ENCODE measurements around the gene BMPER.
A peak's percentile ranks its signal among the peaks of the same experiment; 100 is the strongest.

DNA sequence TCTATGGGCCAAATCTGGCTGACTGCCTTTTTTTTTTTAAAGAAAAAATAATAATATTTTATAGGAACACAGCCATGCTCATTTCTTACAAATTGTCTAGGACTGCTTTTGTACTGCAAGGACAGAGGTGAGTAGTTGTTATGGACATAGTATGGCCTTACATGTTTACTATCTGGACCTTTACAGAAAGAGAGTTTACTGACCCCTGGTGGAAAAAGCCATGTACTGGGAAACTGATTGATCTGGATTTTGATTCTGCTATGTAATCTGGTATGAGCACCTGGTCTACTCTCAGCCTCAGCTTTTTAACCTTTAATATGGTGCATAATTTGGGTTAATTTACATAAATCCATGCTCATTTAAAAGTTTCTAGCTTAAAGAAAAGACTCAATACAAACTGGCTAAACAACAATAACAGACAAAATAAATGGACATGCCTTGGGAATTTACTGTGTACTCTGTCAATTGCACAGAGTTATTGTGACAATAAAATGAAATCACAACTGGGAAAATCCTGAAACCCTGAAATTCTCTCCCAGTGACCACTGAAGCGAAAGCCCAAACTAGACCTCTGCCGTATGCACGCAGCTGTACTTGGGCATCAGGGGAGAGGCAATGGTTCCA, 260.7 kb downstream of the BMPER start:
- TF ChIP-seq, protein P1, sequence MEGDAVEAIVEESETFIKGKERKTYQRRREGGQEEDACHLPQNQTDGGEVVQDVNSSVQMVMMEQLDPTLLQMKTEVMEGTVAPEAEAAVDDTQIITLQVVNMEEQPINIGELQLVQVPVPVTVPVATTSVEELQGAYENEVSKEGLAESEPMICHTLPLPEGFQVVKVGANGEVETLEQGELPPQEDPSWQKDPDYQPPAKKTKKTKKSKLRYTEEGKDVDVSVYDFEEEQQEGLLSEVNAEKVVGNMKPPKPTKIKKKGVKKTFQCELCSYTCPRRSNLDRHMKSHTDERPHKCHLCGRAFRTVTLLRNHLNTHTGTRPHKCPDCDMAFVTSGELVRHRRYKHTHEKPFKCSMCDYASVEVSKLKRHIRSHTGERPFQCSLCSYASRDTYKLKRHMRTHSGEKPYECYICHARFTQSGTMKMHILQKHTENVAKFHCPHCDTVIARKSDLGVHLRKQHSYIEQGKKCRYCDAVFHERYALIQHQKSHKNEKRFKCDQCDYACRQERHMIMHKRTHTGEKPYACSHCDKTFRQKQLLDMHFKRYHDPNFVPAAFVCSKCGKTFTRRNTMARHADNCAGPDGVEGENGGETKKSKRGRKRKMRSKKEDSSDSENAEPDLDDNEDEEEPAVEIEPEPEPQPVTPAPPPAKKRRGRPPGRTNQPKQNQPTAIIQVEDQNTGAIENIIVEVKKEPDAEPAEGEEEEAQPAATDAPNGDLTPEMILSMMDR (IDR thresholded peaks at IDR 0.05; ENCODE audit: poor library complexity) = peak; percentile 57
- TF ChIP-seq EZH2phosphoT487 (IDR thresholded peaks at IDR 0.05; ENCODE audit: low read depth, severe bottlenecking, unreplicated experiment) = no peak
- no peak for TF ChIP-seq EZH2 (IDR thresholded peaks at IDR 0.05; ENCODE audit: borderline replicate concordance)
